WTC11 (cell line): ENCODE results near the gene RRAD. TPM values are rescaled to one million over a fixed set of nuclear protein-coding genes. Genes with fewer than 3 reads are reported as not detected.

Source experiments
- ATAC-seq: fragments of 200-7000 bp; cut with Tn5 transposase; 2 replicates; pipeline ENCODE4 v1.10.0; 2021; ENCODE audit warnings: mild to moderate bottlenecking, moderate library complexity
- CTCF ChIA-PET: fragments of 300-600 bp; sonication (Branson Sonifier 250); formaldehyde crosslinking; loops from one replicate; lab custom pipeline; 2021; ENCODE audit warnings: antibody characterized with exemption; lab: Charles Lee
- POLR2A ChIA-PET: fragments of 350-600 bp; sonication (Branson Sonifier 250); formaldehyde crosslinking; loops from one replicate; lab custom pipeline; 2021; ENCODE audit warnings: antibody characterized with exemption; lab: Charles Lee
- DNase-seq: peaks from one replicate; pipeline ENCODE4 v3.0.0; 2021; ENCODE audit warnings: low spot score
- H3K27ac Mint-ChIP-seq: 2 replicates; pipeline ENCODE4 v1.8.0; 2021; ENCODE audit warnings: mixed read lengths
- H3K27me3 Mint-ChIP-seq: 2 replicates; pipeline ENCODE4 v1.8.0; 2021; ENCODE audit warnings: low read depth, mild to moderate bottlenecking, moderate library complexity, mixed read lengths
- H3K36me3 Mint-ChIP-seq: 2 replicates; pipeline ENCODE4 v1.8.0; 2021; ENCODE audit warnings: mixed read lengths
- H3K4me1 Mint-ChIP-seq: 2 replicates; pipeline ENCODE4 v1.8.0; 2022; ENCODE audit warnings: mixed read lengths
- H3K4me3 Mint-ChIP-seq: 2 replicates; pipeline ENCODE4 v1.8.0; 2021; ENCODE audit warnings: mild to moderate bottlenecking, moderate library complexity, mixed read lengths
- H3K9me3 Mint-ChIP-seq: 2 replicates; pipeline ENCODE4 v1.8.0; 2021; ENCODE audit warnings: mixed read lengths
- CREM ChIP-seq: sonication (generic); formaldehyde crosslinking; IDR thresholded peaks from 2 replicates; pipeline ENCODE4 v1.8.1; 2022; ENCODE audit warnings: mild to moderate bottlenecking, missing genetic modification reagents, moderate library complexity
- ELF4 ChIP-seq: sonication (generic); formaldehyde crosslinking; IDR thresholded peaks from 2 replicates; pipeline ENCODE4 v1.8.1; 2022; ENCODE audit warnings: low read depth, mild to moderate bottlenecking, moderate library complexity, missing genetic modification reagents
- ESRRA ChIP-seq: sonication (generic); formaldehyde crosslinking; IDR thresholded peaks from 2 replicates; pipeline ENCODE4 v1.8.1; 2022; ENCODE audit warnings: mild to moderate bottlenecking, missing genetic modification reagents, borderline replicate concordance
- FOXK1 ChIP-seq: sonication (generic); formaldehyde crosslinking; IDR thresholded peaks from 2 replicates; pipeline ENCODE4 v1.8.0; 2022; ENCODE audit warnings: mild to moderate bottlenecking, moderate library complexity, missing genetic modification reagents
- FOXP4 ChIP-seq: sonication (generic); formaldehyde crosslinking; IDR thresholded peaks from 2 replicates; pipeline ENCODE4 v1.8.0; 2022; ENCODE audit warnings: mild to moderate bottlenecking, missing genetic modification reagents
- GABPB1 ChIP-seq: sonication (generic); formaldehyde crosslinking; IDR thresholded peaks from 2 replicates; pipeline ENCODE4 v1.8.1; 2023; ENCODE audit warnings: mild to moderate bottlenecking, missing genetic modification reagents
- GTF2I ChIP-seq: fragments of 250-450 bp; sonication (Bioruptor Pico); conservative IDR thresholded peaks from 2 replicates; pipeline ENCODE4 v1.4.0; 2021; ENCODE audit warnings: mild to moderate bottlenecking
- HMGA2 ChIP-seq: fragments of 250-450 bp; sonication (Bioruptor Pico); IDR thresholded peaks from 2 replicates; pipeline ENCODE4 v1.4.0; 2021; ENCODE audit warnings: mild to moderate bottlenecking, moderate library complexity
- MAX ChIP-seq: sonication (generic); formaldehyde crosslinking; IDR thresholded peaks from 2 replicates; pipeline ENCODE4 v1.8.0; 2022; ENCODE audit warnings: mild to moderate bottlenecking, missing genetic modification reagents
- MYBL2 ChIP-seq: sonication (generic); formaldehyde crosslinking; IDR thresholded peaks from 2 replicates; pipeline ENCODE4 v1.8.1; 2023; ENCODE audit warnings: mild to moderate bottlenecking, moderate library complexity, missing genetic modification reagents
- NFATC4 ChIP-seq: fragments of 250-450 bp; sonication (Bioruptor Pico); IDR thresholded peaks from 2 replicates; pipeline ENCODE4 v1.9.0; 2021; ENCODE audit warnings: mild to moderate bottlenecking
- NR2C2 ChIP-seq: sonication (generic); formaldehyde crosslinking; IDR thresholded peaks from 2 replicates; pipeline ENCODE4 v1.8.0; 2022; ENCODE audit warnings: mild to moderate bottlenecking, missing genetic modification reagents
- OVOL2 ChIP-seq: fragments of 250-450 bp; sonication (Bioruptor Pico); IDR thresholded peaks from 2 replicates; pipeline ENCODE4 v1.9.0; 2021; ENCODE audit warnings: mild to moderate bottlenecking, borderline replicate concordance
- PREB ChIP-seq: sonication (generic); formaldehyde crosslinking; IDR thresholded peaks from 2 replicates; pipeline ENCODE4 v1.8.1; 2022; ENCODE audit warnings: mild to moderate bottlenecking, missing genetic modification reagents, moderate library complexity, borderline replicate concordance
- SMAD4 ChIP-seq: sonication (generic); formaldehyde crosslinking; IDR thresholded peaks from 2 replicates; pipeline ENCODE4 v1.8.0; 2022; ENCODE audit warnings: mild to moderate bottlenecking, missing genetic modification reagents
- SOX15 ChIP-seq: fragments of 250-450 bp; sonication (Bioruptor Pico); IDR thresholded peaks from 2 replicates; pipeline ENCODE4 v1.9.0; 2021; ENCODE audit warnings: mild to moderate bottlenecking
- ZBTB21 ChIP-seq: sonication (generic); formaldehyde crosslinking; IDR thresholded peaks from 2 replicates; pipeline ENCODE4 v1.8.1; 2023; ENCODE audit warnings: mild to moderate bottlenecking, missing genetic modification reagents, borderline replicate concordance
- ZMAT4 ChIP-seq: fragments of 250-450 bp; sonication (Bioruptor Pico); IDR thresholded peaks from 2 replicates; pipeline ENCODE4 v1.9.0; 2021; ENCODE audit warnings: mild to moderate bottlenecking
- ZNF138 ChIP-seq: sonication (generic); formaldehyde crosslinking; conservative IDR thresholded peaks from 2 replicates; pipeline ENCODE4 v1.8.1; 2022; ENCODE audit warnings: mild to moderate bottlenecking, moderate library complexity, missing genetic modification reagents
- ZNF396 ChIP-seq: fragments of 250-450 bp; sonication (Bioruptor Pico); IDR thresholded peaks from 2 replicates; pipeline ENCODE4 v1.8.0; 2021; ENCODE audit warnings: mild to moderate bottlenecking, moderate library complexity, borderline replicate concordance
- ZNF425 ChIP-seq: fragments of 250-450 bp; sonication (Bioruptor Pico); conservative IDR thresholded peaks from 2 replicates; pipeline ENCODE4 v1.9.0; 2021; ENCODE audit warnings: mild to moderate bottlenecking
- total RNA-seq: library from RNA; stranded (reverse); gene quantifications from 3 replicates; pipeline ENCODE4 v1.2.3, GENCODE V29; 2021
- TF ChIP-seq, protein P1 (sequence below): fragments of 250-450 bp; sonication (Bioruptor Pico); IDR thresholded peaks from 2 replicates; pipeline ENCODE4 v1.9.0; 2021; ENCODE audit warnings: mild to moderate bottlenecking
- TF ChIP-seq, protein P2 (sequence below): sonication (generic); formaldehyde crosslinking; IDR thresholded peaks from 2 replicates; pipeline ENCODE4 v1.8.0; 2023; ENCODE audit warnings: missing genetic modification reagents

Gene RRAD
- total RNA-seq, 1 experiment from 2014 or later: 0.52 TPM

- ChIA-PET POLR2A (interaction anchor here (1.0 kb wide), 1 partner anchor 30 kb away, joined by 3 read pairs; the partner anchor contains the start of gene PDP2), CTCF (interaction anchor here (0.6 to 4.8 kb wide), 34 partner anchors 9 to 337 kb away, joined by 3 to 53 read pairs (median 5); partner anchors contain the start of genes B3GNT9, CDH16, CES3 and CIAO2B)
- Mint-ChIP-seq H3K9me3 (no peaks in the 10 kb centered on the region), H3K4me1 (peaks cover 5% of the 10 kb centered on the region; the same call in 1 of the 2 replicates), H3K27ac (no peak overlapping the region), H3K27me3 (peaks cover 15% of the 10 kb centered on the region), H3K4me3 (no peak overlapping the region), H3K36me3 (no peaks in the 10 kb centered on the region)
- no peak for DNase-seq
- ATAC-seq: no peak
- no peak for TF ChIP-seq FOXP4 (CRISPR knock-in tag)
- no peak for TF ChIP-seq GTF2I (CRISPR knock-in tag)
- no peak for TF ChIP-seq NFATC4
- TF ChIP-seq ZNF138: no peak
- TF ChIP-seq MAX: no peak
- no peak for TF ChIP-seq FOXK1
- TF ChIP-seq ELF4 (CRISPR knock-in tag): no peak
- no peak for TF ChIP-seq SOX15
- no peak for TF ChIP-seq SMAD4 (CRISPR knock-in tag)
These were observed 15.0 kb downstream of the RRAD start for GRCh38 chr16:66910175-66910940.

DNA sequence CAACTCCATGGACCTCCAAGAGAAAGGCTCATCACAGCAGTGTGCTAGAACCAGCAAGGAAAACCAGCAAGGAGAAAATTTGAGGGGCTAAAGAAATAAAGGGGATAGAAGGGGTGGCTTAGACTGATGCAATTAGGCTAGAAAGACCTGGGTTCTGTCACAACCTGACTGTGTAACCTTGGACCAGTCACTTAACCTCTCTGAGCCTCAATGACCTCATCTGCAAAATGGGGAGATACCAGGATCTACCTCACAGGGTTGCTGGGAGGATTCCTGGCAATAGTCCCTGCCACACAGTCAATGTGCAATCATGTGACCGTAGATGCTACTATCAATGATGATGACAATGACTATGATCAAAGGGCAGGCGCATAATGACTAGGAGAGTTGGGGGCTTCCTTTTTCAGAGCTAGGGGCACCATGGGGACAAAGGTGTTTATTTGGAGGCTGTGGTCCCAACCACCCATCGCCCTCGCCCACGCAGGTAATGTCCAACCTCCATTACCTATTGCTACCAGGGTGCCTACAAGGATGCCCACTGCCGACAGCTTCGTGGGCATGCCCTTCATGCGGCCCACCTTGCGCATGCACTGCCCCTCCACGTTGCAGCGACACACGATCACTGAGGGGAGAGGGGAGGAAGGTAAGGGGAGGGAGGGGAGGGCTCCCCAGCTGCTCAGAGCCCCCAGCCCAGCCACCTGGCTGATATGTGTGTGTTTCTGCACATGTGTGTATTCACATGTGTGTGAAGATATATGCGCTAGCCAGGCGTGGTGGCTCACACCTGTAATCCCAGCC, 16.4 kb downstream of the RRAD start:
- no peak overlapping the region for H3K27ac Mint-ChIP-seq
- POLR2A ChIA-PET: interaction anchor here (1.0 kb wide), 1 partner anchor 29 kb away, joined by 3 read pairs; the partner anchor contains the start of gene PDP2
- ATAC-seq (no peak), DNase-seq (no peak)
- CTCF ChIA-PET: interaction anchor here (1.1 to 4.8 kb wide), 27 partner anchors 8 to 338 kb away, joined by 3 to 53 read pairs (median 6); partner anchors contain the start of genes B3GNT9, CDH16, CIAO2B and FHOD1
- peaks cover 5% of the 10 kb centered on the region; the same call in 1 of the 2 replicates for H3K4me1 Mint-ChIP-seq
- H3K27me3 Mint-ChIP-seq: peaks cover 15% of the 10 kb centered on the region
- H3K9me3 Mint-ChIP-seq: no peaks in the 10 kb centered on the region
- H3K36me3 Mint-ChIP-seq: no peaks in the 10 kb centered on the region
- no peak overlapping the region for H3K4me3 Mint-ChIP-seq
- TF ChIP-seq GABPB1 (CRISPR knock-in tag) (no peak), ZMAT4 (no peak), NR2C2 (CRISPR knock-in tag) (no peak), PREB (CRISPR knock-in tag) (no peak), ZNF425 (CRISPR knock-in tag) (no peak), NFATC4 (no peak), ZBTB21 (no peak), CREM (CRISPR knock-in tag) (no peak), ZNF396 (CRISPR knock-in tag) (no peak), ESRRA (no peak), SMAD4 (CRISPR knock-in tag) (no peak), MYBL2 (no peak), HMGA2 (no peak), OVOL2 (CRISPR knock-in tag) (no peak)
- TF ChIP-seq, protein P1, sequence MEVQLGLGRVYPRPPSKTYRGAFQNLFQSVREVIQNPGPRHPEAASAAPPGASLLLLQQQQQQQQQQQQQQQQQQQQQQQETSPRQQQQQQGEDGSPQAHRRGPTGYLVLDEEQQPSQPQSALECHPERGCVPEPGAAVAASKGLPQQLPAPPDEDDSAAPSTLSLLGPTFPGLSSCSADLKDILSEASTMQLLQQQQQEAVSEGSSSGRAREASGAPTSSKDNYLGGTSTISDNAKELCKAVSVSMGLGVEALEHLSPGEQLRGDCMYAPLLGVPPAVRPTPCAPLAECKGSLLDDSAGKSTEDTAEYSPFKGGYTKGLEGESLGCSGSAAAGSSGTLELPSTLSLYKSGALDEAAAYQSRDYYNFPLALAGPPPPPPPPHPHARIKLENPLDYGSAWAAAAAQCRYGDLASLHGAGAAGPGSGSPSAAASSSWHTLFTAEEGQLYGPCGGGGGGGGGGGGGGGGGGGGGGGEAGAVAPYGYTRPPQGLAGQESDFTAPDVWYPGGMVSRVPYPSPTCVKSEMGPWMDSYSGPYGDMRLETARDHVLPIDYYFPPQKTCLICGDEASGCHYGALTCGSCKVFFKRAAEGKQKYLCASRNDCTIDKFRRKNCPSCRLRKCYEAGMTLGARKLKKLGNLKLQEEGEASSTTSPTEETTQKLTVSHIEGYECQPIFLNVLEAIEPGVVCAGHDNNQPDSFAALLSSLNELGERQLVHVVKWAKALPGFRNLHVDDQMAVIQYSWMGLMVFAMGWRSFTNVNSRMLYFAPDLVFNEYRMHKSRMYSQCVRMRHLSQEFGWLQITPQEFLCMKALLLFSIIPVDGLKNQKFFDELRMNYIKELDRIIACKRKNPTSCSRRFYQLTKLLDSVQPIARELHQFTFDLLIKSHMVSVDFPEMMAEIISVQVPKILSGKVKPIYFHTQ: no peak
- TF ChIP-seq, protein P2, sequence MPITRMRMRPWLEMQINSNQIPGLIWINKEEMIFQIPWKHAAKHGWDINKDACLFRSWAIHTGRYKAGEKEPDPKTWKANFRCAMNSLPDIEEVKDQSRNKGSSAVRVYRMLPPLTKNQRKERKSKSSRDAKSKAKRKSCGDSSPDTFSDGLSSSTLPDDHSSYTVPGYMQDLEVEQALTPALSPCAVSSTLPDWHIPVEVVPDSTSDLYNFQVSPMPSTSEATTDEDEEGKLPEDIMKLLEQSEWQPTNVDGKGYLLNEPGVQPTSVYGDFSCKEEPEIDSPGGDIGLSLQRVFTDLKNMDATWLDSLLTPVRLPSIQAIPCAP: no peak
